Naive thymus-derived CD8-positive, alpha-beta T cell (primary cell): ENCODE results near the gene TAF6. TPM values are rescaled to one million over a fixed set of nuclear protein-coding genes. Genes with fewer than 3 reads are reported as not detected.

Source experiments
- microRNA-seq: library from miRNA; unstranded; fragments of <30 nt; microRNA quantifications from one replicate; pipeline ENCODE4 v1.2.0, GENCODE V29; 2022; ENCODE audit warnings: borderline microRNAs expressed
- polyA plus RNA-seq, 3 donors: library from polyadenylated mRNA; unstranded; fragments of 300-500 nt; fragmentation: Illumina TruSeq; gene quantifications; one replicate each; pipeline ENCODE4 v1.2.3, GENCODE V29; 2021
- total RNA-seq, 8 experiments: library from RNA in 2 of 8; stranded (reverse) in 2 of 8; gene quantifications; one replicate each; pipeline ENCODE4 v1.2.3 and lab custom pipeline; 2021 to 2026

TAF6 gene
- total and polyA plus RNA-seq, 5 experiments from 2014 or later, result 21.3 to 68.7 (median 39.0) TPM

Small RNAs within 50 kb of the gene (microRNA-seq; reads per million reads assigned to microRNA genes)
- gene MIR106B (5,476 reads per million, percentile 93 among the genes with 10 or more reads in this experiment), gene MIR25 (1,036 reads per million, percentile 84 among the genes with 10 or more reads in this experiment), gene MIR4658 (not detected), gene MIR93 (2,656 reads per million, percentile 91 among the genes with 10 or more reads in this experiment)

Other genes with a start within 250 kb of the TAF6 start
- gene OR2AE1, start 242.3 kb downstream of the TAF6 start, total RNA-seq, result 1 to 10 TPM; 1.1 to 1.3 TPM
- not detected for gene OR2AE1, start 242.3 kb downstream of the TAF6 start, polyA plus RNA-seq
- 10 to 100 TPM; 68.4 to 70.6 TPM for gene TRIM4, start 199.8 kb downstream of the TAF6 start, total RNA-seq
- gene TRIM4, start 199.8 kb downstream of the TAF6 start, polyA plus RNA-seq, result 10 to 100 TPM; 22.2 to 32.2 (median 31.0) TPM
- 1 to 10 TPM; 1.6 to 1.7 TPM for gene GJC3, start 189.7 kb downstream of the TAF6 start, total RNA-seq
- gene GJC3, start 189.7 kb downstream of the TAF6 start, polyA plus RNA-seq, result 1 to 10 TPM in 1 of 3 donors, under 1 TPM in 1, not detected in 1; 0.42 to 2.0 TPM
- gene AZGP1, start 143.3 kb downstream of the TAF6 start, total RNA-seq, result not detected
- not detected for gene AZGP1, start 143.3 kb downstream of the TAF6 start, polyA plus RNA-seq
- gene ZKSCAN1, start 103.8 kb downstream of the TAF6 start, total RNA-seq, result 100 to 1,000 TPM; 104 to 108 TPM
- 10 to 100 TPM; 39.1 to 63.6 (median 47.1) TPM for gene ZKSCAN1, start 103.8 kb downstream of the TAF6 start, polyA plus RNA-seq
- 10 to 100 TPM in 1 of 2 experiments, 1 to 10 TPM in 1; 8.3 to 10.5 TPM for gene ZSCAN21, start 69.6 kb downstream of the TAF6 start, total RNA-seq
- 10 to 100 TPM in 1 of 3 donors, 1 to 10 TPM in 2; 5.2 to 11.2 (median 8.2) TPM for gene ZSCAN21, start 69.6 kb downstream of the TAF6 start, polyA plus RNA-seq
- gene ZNF3, start 37.6 kb downstream of the TAF6 start, total RNA-seq, result 10 to 100 TPM; 42.7 to 48.8 TPM
- gene ZNF3, start 37.6 kb downstream of the TAF6 start, polyA plus RNA-seq, result 10 to 100 TPM; 17.4 to 28.4 (median 20.2) TPM
- gene COPS6, start 30.4 kb downstream of the TAF6 start, total RNA-seq, result 10 to 100 TPM; 72.0 to 80.2 TPM
- gene COPS6, start 30.4 kb downstream of the TAF6 start, polyA plus RNA-seq, result 100 to 1,000 TPM; 107 to 145 (median 121) TPM
- 100 to 1,000 TPM; 159 to 161 TPM for gene MCM7, start 18.0 kb downstream of the TAF6 start, total RNA-seq
- gene MCM7, start 18.0 kb downstream of the TAF6 start, polyA plus RNA-seq, result 10 to 100 TPM; 28.7 to 46.6 (median 40.1) TPM
- 10 to 100 TPM in 1 of 2 experiments, 1 to 10 TPM in 1; 7.5 to 10.9 TPM for gene AP4M1, start 17.7 kb downstream of the TAF6 start, total RNA-seq
- gene AP4M1, start 17.7 kb downstream of the TAF6 start, polyA plus RNA-seq, result 1 to 10 TPM; 1.7 to 3.6 (median 2.3) TPM
- gene CNPY4, start 276 bp upstream of the TAF6 start, total RNA-seq, result 10 to 100 TPM; 99.0 to 99.6 TPM
- 10 to 100 TPM; 19.8 to 23.5 (median 20.6) TPM for gene CNPY4, start 276 bp upstream of the TAF6 start, polyA plus RNA-seq
- gene MBLAC1, start 7.6 kb upstream of the TAF6 start, total RNA-seq, result 1 to 10 TPM; 5.6 to 7.2 TPM
- 1 to 10 TPM; 2.1 to 2.3 (median 2.1) TPM for gene MBLAC1, start 7.6 kb upstream of the TAF6 start, polyA plus RNA-seq
- 100 to 1,000 TPM; 170 to 206 TPM for gene LAMTOR4, start 29.6 kb upstream of the TAF6 start, total RNA-seq
- 100 to 1,000 TPM; 403 to 435 (median 430) TPM for gene LAMTOR4, start 29.6 kb upstream of the TAF6 start, polyA plus RNA-seq
- 100 to 1,000 TPM; 103 to 109 TPM for gene TRAPPC14, start 39.4 kb upstream of the TAF6 start, total RNA-seq
- gene TRAPPC14, start 39.4 kb upstream of the TAF6 start, polyA plus RNA-seq, result 1 to 10 TPM; 2.1 to 4.5 (median 2.4) TPM
- 10 to 100 TPM; 37.0 to 39.1 TPM for gene GAL3ST4, start 49.3 kb upstream of the TAF6 start, total RNA-seq
- 1 to 10 TPM; 4.0 to 6.5 (median 5.4) TPM for gene GAL3ST4, start 49.3 kb upstream of the TAF6 start, polyA plus RNA-seq
- 10 to 100 TPM; 39.0 to 40.1 TPM for gene GPC2, start 58.0 kb upstream of the TAF6 start, total RNA-seq
- 1 to 10 TPM in 1 of 3 donors, under 1 TPM in 2; 0.09 to 1.1 (median 0.42) TPM for gene GPC2, start 58.0 kb upstream of the TAF6 start, polyA plus RNA-seq
- 10 to 100 TPM; 12.0 to 12.1 TPM for gene STAG3, start 58.6 kb upstream of the TAF6 start, total RNA-seq
- 1 to 10 TPM; 6.0 to 8.6 (median 6.9) TPM for gene STAG3, start 58.6 kb upstream of the TAF6 start, polyA plus RNA-seq
- 10 to 100 TPM; 81.5 to 83.8 TPM for gene PVRIG, start 100.6 kb upstream of the TAF6 start, total RNA-seq
- 10 to 100 TPM; 79.1 to 85.4 (median 84.7) TPM for gene PVRIG, start 100.6 kb upstream of the TAF6 start, polyA plus RNA-seq
- not detected for gene SPDYE3, start 188.3 kb upstream of the TAF6 start, total RNA-seq
- gene SPDYE3, start 188.3 kb upstream of the TAF6 start, polyA plus RNA-seq, result 10 to 100 TPM in 1 of 3 donors, 1 to 10 TPM in 2; 4.8 to 10.9 (median 7.7) TPM
- gene PILRB, start 238.8 kb upstream of the TAF6 start, total RNA-seq, result 100 to 1,000 TPM; 129 to 130 TPM
- gene PILRB, start 238.8 kb upstream of the TAF6 start, polyA plus RNA-seq, result 10 to 100 TPM in 1 of 3 donors, 1 to 10 TPM in 2; 2.5 to 14.6 (median 3.3) TPM